ENCODE results near the gene SLC29A3.

Gene SLC29A3

DNA sequence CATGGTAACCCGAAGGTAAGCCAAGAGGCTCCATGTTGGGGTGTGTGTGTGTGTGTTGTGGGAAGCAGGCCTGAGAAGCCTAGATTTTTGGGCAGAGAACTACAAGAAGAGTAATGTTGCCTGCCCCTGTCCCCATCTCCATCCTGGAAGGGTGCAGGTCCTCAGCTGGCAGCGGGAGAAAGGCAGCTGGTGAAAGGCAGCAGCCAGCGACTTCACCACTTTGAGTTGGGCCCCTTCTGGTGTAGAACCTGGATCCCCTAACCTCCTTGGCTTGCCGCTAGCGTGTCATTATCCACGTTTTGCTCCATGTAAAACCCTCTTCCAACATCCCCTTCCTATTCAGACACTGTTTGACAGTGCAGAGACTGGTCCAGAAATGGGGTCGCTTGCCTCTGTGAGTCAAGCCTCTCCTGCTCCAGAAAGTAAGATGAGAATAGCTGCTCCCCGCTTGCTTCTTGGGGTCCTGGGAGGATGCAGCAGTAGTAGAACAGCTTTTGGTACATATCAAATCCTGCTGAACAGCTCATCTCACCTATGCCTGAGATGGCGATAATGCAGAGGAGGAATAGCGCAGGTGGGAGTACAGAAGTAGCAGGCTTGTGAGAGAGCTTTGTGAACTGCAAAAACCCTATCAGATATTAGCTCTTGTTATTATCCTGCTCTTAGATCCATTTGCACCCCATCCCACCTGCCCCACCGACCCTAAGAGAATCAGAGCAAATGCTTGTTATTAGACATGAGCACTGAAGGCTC lies 55.6 kb downstream of the SLC29A3 start:
- DNase-seq, result no peak

DNA sequence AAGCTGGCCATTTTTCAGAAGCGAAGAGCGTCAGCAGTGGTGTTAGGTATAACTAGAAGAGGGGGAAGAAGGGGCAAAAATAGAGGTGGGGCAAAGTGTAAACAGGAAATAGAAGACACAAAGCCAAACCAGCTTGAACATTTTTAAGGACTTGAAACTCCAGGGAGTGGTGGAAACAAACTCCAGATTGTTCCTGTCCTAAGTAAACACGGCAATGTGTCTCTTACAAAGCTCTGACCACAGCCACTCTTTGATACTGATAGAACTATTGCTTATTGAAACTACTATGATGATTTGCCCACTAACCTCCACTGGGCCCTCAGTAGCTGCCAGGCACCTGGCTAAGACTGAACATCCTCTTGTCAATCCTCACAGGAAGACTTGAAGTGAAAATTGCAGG lies 56.9 kb downstream of the SLC29A3 start:
- DNase-seq, result no peak

DNA sequence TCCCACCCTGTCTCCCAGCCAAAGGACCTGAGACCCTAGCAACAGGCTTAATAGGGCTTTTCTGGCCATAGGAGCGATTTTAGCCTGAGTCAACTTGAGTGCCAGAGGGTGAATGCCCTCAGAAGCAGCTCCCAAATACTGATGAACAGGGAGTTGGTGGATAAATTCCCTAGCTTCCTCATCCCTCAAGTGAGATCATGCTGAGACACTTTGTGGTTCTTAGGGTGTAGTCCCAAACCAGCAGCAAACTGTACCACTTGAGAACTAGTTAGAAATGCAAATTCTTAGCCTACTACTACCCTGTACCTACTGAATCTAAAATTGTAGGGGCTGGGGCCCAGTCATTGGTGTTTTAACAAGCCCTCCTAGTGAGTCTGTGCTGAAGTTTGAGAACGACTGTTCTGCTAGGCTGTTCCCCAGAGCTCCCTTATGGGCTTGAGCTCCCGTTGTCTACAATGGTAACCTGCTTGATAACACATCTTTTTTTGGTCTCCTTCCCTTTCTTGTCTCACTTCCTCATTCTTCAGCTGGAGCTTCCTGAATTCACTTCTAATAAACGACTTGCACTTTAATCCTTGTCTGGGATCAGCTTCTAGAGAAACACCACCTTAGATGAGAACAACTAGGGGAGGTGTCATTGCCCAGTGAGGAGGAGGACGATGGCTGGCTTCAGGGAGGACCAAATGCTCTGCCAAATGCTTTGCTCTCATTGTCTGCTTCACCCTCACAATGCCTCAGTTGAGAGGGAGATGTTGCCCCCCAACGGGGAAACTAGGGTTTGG lies 59.5 kb downstream of the SLC29A3 start:
- DNase-seq, result no peak

DNA sequence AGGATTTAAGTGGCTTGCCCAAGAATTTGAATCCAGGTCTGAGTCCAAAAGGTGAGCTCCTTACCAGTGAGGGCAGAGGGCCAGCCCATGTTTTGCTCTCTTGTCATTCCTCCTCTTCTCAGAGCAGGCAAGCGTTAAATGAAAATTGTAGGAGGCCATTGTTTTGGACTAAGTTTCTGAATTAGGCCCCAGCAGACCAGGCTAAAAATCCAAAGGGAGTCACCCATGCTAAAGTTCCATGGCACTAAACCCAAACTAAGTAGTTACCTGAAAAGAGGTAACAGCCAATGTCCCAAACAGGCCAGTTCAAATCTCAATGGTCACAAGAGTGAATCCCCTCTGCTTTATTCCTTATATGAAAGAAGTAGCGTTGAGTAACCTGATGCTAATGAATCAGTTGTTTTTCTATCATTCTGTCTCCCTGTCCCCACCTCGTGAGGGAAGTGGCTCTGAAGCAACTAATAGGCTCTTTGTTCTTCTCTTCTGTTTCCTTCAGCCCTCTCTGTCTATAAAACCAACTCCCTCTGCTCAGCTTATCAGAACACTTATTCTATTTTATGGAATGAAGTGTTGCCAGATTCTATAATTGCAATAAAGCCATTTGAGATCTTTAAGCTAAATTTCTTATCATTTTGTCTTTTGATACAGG lies 60.2 kb downstream of the SLC29A3 start:
- DNase-seq, result no peak

DNA sequence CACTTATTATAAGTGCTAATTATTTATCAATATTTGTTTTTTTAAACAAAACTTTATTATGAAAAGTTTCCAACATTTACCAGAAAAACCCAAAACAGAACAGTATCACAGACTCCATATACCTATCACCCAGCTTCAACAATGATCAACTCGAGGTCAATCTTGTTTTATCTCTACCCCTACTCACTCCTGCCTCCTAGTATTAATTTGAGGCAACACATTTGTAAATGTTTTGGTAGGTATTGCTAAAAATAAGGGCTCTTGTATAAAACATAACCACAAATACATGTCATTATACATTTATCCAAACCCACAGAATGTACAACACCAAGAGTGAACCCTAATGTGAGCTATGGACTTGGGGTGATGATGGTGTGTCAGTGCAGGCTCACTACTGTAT lies 61.8 kb downstream of the SLC29A3 start:
- DNase-seq, result no peak

DNA sequence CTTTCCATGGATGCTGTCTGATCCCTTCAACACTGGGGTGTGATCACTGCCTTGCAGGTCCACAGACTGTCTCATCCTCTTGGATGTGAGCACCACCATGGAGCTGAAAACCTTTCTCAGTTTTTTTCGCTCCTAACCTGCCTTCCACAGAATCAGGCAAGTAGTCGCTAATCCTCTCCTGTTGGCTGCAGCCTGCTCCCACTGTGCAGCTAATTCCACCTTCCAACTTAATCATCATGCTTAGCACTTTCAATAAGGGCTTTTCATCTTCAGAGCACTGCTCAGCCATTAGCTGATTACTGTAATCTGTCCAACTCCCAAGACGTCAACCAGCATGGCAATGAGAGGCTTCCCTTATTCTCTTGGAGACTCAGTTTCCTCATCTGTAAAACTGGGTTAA lies 62.6 kb downstream of the SLC29A3 start:
- no peak for DNase-seq

DNA sequence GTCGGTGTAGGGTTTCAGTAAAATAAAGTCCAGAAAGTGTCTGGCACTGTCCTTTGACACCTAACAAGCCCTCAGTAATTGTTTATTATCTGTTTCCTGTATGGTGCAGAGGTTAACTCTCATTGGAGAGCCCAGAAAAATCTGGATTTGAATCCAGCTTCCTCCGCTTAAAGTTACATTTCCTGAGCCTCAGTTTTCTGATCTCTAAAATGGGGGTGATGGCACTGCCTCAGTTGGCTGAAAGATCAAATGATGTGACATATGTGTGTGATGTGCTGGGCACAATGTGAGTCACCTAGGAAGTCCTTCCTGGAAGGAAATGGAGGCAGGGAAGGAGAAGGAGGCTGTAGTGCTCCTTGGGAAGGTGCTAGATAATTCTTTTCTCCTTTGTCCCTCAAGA lies 63.0 kb downstream of the SLC29A3 start:
- DNase-seq, result no peak

DNA sequence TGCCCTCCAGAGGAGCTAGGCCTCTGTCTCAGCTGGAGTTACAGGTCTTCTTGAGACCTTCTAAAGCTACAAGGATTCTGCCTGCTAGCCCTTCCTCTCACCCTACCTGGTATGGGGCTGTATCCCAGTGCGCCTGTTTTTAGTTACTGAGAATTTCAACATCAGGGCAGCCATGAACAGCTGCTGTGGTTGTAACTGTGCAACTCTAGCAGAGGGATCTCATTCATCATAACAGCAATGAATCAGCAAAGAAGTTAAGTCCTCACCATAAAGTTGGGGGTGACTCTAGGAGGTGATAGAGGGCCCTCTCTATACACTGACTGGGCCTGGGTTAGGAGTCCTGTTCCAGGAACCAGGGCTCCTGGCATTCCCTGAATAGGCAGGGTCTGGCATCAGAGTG lies 63.7 kb downstream of the SLC29A3 start:
- no peak for DNase-seq

DNA sequence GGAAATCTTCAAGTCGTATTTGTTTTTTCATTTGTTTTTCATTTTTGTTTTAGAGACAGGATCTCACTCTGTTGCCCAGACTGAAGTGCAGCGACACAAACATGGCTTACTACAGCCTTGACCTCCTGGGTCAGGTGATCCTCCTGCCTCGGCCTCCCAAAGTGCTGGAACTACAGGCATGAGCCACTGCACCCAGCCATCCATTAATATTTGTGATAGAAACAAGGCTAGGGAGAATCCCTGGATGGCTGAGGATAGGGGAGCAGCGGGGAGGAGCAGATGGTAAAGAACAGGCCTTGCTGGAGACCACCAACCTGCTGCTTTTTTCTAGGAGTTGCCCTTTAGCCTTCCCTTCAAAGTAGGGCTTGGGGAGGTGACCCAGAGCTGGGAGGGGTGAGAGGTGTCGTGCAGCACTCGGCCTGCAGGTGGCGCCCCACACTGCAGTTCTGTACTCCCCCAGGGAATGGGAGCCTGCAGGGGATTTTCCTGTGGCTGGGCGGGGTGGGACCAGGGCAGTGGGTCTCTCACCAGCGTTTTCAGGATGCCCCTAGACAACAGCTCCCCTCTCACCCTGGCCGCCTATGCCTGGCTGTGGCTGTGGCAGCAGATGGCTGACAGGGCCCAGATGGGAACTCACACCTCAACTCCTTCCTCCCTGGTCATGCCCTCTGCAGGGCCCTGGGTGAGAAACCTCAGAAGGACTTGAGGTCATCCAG lies 65.1 kb downstream of the SLC29A3 start:
- DNase-seq, result no peak

DNA sequence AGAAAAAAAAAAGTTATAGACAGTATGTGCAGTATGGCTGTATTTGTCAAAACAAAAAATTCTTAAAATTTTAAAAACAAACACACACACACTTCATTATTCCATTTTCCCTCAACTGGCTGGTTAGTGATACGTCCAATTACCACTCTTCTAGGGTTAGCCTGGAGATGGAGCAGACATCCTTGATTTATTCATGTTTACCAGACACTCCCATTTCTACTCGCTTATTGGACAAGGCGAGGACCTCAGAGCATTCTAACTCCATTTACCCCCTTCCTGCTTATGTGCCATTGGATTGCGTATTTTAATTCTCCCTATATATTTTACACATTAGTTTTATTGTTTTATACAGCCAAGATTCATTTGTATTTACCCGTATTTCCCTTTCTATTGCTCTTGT lies 69.1 kb downstream of the SLC29A3 start:
- DNase-seq, result no peak

DNA sequence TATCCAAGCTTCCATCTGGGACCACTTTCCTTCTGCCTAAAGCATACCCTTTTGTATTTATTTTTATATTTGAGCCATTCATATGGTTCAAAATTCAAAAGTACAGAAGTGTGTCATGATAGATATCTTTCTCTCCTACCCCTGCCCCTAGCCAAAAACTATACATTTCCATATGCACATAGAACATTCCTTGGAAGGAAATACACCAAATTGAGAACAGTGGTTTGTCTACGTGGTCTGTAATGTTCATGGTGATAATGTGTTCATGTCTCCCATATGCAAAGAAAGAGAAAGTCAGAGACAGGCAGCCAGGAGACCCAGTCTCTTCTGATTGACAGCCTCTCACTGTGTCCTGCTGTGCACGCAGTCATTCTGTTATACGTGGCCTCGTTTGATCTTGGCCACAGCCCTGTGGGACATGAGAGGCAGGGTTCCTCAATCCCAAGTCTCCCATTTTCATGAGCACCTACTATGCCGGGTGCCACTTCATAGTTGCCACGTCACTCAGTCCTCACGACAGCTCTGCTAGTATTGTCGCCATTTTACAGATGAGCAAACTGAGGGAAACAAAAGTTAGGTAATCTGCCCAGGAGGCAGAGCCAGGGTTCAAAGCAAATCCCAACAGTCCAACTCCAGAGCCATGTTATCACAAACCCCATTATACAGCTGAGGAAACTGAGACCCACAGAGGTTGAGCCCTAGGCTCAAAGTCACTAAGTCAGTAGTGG lies 69.7 kb downstream of the SLC29A3 start:
- no peak for DNase-seq

DNA sequence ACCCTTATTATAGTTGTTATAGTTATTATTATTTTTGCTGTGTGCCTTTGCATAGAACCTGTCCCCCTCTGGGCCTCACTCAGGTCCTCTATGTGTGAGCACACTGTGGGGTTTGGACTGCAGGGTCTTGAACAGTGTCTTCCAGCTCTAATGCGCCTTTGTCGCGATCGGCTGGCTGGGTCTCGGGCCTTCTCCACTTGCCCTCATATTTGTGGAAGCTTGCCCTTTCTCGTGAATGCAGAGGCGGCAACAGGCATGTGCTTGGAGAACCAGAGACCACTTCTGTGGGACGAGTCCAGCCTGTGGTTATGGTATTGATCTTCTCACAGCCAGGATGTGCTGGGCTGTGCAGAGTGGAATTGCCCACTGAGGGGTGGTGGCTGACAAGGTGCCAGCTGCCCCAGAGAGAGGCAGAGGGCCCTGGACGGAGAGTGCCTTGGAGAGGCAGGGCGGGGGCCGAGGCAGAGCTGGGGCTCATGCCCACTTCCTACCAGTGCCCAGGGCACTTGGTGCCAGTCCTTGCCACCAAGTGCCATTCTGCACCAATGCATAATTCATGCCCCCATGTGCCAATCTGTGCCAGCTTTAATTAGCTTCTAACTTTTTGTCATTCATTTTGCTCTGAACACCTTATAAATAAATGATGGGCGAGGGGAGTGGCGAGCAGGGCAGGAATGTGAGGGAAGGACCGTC lies 70.9 kb downstream of the SLC29A3 start:
- DNase-seq, result no peak

DNA sequence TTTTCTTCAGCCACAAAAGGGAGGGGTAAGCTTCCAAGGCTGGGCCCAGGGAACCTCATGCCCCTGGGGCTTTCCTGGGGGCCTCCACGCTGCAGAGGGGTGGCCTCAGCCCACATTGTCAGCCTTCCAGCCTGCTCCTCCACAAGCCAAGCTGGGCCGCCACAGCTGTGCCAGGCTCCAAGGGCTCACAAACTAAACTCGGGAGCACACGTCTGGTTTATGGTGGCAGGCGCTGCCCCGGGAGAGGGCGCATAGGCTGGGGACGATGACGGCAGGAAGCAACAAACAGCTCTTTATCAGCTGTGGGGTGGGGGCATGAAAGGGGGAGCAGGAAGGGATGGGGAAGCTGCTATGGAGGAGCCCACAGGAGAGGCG lies 71.4 kb downstream of the SLC29A3 start:
- no peak for DNase-seq

DNA sequence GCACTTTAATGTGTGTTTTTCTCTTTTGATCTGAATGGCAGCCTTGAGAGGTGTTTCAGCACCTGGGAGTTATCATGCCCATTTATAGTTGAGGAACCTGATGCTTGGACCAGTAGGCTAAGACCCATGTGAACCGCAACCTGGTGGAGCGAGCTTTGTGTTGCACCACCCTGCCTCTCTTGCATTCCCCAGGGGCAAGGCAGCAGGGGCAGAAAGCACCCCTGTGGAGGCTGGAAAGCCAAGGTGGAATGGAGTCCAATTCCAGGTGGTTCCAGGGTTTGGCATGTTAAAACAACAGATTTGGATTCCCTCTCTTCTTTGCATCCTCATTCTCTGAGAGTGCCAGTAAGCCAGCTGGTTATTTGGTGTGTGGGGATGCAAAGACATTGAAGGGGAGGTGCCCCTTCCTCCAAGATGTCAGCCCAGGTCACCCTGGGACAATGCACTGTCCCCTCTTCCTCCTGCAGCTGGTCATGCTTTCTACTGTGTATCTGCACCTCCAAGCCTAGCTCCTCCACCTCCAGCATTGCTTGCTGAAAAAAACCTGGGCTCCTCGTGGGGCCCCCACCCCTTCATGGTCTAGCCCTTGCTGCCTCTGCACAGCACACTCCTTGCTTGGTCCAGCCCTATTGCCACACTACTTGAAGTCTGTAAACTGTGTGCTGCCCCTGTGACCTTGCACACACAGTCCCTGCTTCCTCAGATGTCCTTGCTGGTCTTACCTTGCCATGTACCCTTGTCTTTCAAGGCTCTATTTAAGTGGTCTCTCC lies 72.0 kb downstream of the SLC29A3 start:
- DNase-seq, result no peak

DNA sequence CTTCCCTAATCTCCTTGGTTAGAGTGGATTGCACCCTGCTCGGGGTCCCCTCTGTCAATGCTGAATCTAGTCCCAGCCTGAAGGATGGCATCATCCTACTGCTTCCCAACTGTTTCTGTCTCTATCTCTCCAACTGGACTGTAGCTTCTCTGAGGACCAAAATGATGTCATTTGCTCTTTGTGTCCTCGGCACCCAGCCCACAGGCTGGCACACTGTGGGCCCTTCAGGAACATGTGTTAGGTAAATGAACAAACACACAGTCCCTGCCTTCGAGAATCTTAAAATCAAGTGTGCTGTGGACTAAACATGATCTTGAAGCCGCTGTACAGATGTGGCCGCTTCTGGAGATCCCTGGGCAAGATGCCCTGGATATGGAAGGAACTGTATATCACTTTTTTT lies 72.6 kb downstream of the SLC29A3 start:
- no peak for DNase-seq

DNA sequence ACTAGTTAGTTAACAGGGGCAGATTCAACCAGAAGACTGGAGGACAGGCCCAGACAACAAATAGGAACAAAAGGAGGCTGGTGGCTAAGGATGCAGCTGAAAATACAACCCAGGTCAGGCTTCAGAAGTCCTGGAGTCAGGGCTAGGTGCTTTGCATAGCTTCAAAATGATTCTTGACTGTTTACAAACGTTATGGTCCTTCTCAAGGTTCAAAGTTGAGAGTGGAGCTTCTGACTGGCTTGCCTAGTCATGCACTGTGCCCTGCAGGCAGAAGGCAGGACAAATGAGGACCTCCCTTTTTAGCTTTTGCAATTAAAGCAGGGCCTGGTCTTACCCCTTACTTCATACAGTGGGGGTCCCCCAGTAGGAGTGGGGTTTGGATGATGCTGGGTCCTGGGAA lies 73.2 kb downstream of the SLC29A3 start:
- DNase-seq, result no peak

DNA sequence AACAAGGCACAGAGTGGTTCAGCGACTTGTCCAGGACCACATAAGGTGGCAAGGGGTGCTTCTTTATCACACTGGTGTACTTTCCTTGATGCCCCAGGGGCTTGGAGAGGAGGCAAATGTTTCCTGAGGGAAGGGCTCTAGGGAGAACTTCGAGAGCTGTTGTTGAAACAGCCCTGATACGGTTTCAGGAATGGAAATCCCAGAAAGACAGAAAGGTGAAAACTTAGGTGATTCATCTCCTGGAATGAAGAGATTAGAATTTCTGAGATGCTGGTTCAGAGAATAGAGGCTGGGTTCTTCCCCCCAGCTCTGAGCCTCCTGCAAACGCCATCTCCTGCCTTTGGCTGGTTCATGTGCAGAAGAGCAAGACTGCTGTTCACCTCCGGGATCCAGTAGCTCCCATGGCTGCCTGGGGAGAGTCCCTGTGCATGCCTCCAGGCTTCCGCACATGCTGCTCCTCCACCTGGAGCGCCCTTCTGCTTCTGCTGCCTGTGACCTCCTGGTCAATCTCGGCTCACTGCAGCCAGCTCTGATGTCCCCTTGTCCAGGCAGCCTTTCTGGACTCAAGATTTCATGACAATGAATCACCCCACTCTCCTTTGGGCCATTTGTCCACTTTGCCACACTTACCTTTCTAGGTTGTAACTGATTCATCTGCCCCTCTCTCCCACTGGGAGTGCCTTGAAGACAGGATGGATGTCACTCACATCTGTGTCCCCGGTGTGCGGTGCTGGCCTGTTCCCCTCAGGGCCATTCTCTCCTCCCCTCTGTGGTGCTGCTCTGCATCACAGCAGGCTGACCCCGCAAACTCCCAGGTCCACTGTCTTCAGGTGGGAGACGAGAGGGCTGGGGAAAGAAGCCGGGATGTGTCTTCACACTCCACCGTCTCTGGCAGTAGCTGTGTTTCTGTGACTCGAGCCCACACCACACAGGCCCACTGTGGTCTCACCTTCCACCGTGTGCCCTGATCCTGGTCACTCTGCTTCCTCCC lies 74.0 kb downstream of the SLC29A3 start:
- no peak for DNase-seq

DNA sequence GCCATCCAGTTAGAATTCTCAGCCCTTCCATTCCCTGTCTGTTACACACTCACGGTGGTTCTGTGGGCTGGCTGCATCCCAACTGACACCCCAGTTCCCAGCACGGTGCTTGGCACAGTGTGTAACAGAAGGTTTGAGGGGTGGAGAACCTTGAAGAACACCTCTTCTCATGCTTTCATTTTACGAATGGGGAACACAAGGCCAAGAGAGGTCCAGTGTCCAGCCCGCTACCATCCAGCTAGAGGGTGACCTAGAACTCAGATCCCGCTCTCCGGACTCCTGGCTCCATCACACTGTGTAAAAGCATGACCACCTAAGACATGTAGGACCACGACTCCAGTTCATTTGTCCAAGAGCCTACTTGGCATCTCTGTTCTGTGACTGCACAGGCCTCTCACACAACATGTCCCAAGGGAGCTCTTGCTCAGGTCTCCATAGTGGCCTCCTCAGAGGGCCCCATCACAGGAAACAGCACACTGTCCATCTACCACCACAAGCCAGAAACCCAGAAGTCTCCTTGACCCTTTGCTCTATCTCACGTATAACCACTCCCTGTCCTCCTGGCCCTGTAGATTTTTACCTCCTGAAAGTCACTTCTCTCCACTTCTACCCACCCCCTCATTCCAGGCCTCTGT lies 74.9 kb downstream of the SLC29A3 start:
- DNase-seq, result no peak

DNA sequence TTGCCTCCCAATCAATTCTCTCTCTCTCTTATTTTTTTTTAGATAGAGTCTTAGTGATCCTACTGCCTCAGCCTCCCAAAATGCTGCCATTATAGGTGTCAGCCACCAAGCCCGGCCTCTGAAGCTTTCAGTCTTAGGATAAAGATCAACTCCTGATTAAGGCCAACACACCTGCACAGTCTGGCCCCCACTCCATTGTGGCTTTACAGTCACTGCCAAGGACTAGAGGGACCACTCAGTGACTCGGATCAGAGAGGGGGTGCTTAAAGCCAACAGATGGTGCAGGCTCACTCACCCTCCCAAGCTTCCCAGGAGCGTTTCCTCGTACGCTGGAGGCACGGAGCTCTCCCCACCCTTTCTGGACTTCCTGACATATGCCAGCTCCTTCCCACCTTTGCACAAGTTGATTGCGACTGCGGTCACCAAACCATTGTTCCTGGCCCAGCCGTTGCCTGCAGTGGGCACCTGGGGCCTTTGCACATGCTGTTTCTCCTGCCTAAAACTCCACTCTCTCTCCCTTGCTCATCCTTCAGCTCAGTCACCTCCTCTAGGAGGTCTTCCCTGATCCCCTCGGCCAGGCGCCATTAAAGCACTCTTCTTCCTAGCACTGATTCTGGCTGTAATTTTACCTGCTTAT lies 76.0 kb downstream of the SLC29A3 start:
- no peak for DNase-seq

Data from NCI-H1436 treated with DMSO at 0.1 percent for 48 hours (cell line).